ENCODE results near the gene UQCC3.
A peak's percentile ranks its signal among the peaks of the same experiment; 100 is the strongest.

UQCC3 gene

GRCh38 chr11:62705880-62706849 lies 34.7 kb downstream of the UQCC3 start:
- peak; percentile 88 for DNase-seq

GRCh38 chr11:62706850-62707247 lies 35.4 kb downstream of the UQCC3 start:
- no peak for DNase-seq

- no peak for DNase-seq
These were observed 35.9 kb downstream of the UQCC3 start, which contains the start of the genes BSCL2 and GNG3 for GRCh38 chr11:62707277-62707861. BSCL2 (minus strand) TSS chr11:62707424; CDS start chr11:62707195, 229 bp downstream. GNG3 (plus strand) TSS chr11:62707676; CDS start chr11:62708296, 620 bp downstream.

GRCh38 chr11:62708392-62708791 lies 36.9 kb downstream of the UQCC3 start:
- DNase-seq: no peak

- DNase-seq: peak; percentile 52
These were observed 37.3 kb downstream of the UQCC3 start for GRCh38 chr11:62708793-62709192.

- DNase-seq: peak; percentile 94
These were observed 38.0 kb downstream of the UQCC3 start for GRCh38 chr11:62709247-62710000.

- DNase-seq: no peak
These were observed 38.5 kb downstream of the UQCC3 start for GRCh38 chr11:62710001-62710345.

GRCh38 chr11:62712276-62712812 lies 40.9 kb downstream of the UQCC3 start:
- no peak for DNase-seq

GRCh38 chr11:62712861-62713260 lies 41.4 kb downstream of the UQCC3 start:
- DNase-seq: no peak

- no peak for DNase-seq
These were observed 41.9 kb downstream of the UQCC3 start for GRCh38 chr11:62713343-62713742.

GRCh38 chr11:62715150-62716130 lies 44.0 kb downstream of the UQCC3 start:
- no peak for DNase-seq

- DNase-seq: no peak
These were observed 44.7 kb downstream of the UQCC3 start for GRCh38 chr11:62716206-62716605.

GRCh38 chr11:62716816-62717215 lies 45.3 kb downstream of the UQCC3 start:
- no peak for DNase-seq

- no peak for DNase-seq
These were observed 48.0 kb downstream of the UQCC3 start for GRCh38 chr11:62719302-62719978.

- no peak for DNase-seq
These were observed 50.5 kb downstream of the UQCC3 start for GRCh38 chr11:62721994-62722393.

Data from NCI-H1417 treated with DMSO at 0.1 percent for 48 hours (cell line).